Measurements from ENCODE around the gene TAF1C. TPM values are rescaled to one million over a fixed set of nuclear protein-coding genes. Genes with fewer than 3 reads are reported as not detected.

TAF1C gene
- total and polyA plus RNA-seq, 10 of the 15 experiments (the other 5 are each of a cell fraction or from before 2014, with no cell fraction given): 0.98 to 40.1 (median 15.4) TPM

DNA sequence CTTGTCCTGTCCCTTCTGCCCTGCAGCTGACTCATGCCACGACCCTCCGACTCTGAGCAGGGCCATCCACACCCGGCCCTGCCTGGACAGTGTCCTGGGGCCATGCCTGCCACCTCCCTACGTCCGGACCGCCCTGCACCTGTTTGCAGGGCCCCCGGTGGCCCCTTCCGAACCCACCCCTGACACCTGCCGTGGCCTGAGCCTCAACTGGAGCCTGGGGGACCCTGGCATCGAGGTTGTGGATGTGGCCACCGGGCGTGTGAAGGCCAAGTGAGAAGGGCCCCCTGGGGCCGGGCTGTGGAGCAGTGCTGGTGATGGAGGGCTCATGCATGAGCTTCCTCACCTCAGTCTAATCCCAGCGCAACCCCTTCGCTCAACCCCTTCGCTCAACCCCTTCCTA, 9.2 kb upstream of the TAF1C start (continued):
- TF ChIP-seq, protein P1, sequence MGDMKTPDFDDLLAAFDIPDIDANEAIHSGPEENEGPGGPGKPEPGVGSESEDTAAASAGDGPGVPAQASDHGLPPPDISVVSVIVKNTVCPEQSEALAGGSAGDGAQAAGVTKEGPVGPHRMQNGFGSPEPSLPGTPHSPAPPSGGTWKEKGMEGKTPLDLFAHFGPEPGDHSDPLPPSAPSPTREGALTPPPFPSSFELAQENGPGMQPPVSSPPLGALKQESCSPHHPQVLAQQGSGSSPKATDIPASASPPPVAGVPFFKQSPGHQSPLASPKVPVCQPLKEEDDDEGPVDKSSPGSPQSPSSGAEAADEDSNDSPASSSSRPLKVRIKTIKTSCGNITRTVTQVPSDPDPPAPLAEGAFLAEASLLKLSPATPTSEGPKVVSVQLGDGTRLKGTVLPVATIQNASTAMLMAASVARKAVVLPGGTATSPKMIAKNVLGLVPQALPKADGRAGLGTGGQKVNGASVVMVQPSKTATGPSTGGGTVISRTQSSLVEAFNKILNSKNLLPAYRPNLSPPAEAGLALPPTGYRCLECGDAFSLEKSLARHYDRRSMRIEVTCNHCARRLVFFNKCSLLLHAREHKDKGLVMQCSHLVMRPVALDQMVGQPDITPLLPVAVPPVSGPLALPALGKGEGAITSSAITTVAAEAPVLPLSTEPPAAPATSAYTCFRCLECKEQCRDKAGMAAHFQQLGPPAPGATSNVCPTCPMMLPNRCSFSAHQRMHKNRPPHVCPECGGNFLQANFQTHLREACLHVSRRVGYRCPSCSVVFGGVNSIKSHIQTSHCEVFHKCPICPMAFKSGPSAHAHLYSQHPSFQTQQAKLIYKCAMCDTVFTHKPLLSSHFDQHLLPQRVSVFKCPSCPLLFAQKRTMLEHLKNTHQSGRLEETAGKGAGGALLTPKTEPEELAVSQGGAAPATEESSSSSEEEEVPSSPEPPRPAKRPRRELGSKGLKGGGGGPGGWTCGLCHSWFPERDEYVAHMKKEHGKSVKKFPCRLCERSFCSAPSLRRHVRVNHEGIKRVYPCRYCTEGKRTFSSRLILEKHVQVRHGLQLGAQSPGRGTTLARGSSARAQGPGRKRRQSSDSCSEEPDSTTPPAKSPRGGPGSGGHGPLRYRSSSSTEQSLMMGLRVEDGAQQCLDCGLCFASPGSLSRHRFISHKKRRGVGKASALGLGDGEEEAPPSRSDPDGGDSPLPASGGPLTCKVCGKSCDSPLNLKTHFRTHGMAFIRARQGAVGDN (IDR thresholded peaks at IDR 0.05): no peak
- no peak for TF ChIP-seq ZNF217 (IDR thresholded peaks at IDR 0.05)
- no peak for TF ChIP-seq POLR2AphosphoS2 (IDR thresholded peaks at IDR 0.05; ENCODE audit: low read depth, low read length)
- no peak for TF ChIP-seq ZNF207 (IDR thresholded peaks at IDR 0.05; ENCODE audit: borderline replicate concordance)
- TF ChIP-seq, protein P2, sequence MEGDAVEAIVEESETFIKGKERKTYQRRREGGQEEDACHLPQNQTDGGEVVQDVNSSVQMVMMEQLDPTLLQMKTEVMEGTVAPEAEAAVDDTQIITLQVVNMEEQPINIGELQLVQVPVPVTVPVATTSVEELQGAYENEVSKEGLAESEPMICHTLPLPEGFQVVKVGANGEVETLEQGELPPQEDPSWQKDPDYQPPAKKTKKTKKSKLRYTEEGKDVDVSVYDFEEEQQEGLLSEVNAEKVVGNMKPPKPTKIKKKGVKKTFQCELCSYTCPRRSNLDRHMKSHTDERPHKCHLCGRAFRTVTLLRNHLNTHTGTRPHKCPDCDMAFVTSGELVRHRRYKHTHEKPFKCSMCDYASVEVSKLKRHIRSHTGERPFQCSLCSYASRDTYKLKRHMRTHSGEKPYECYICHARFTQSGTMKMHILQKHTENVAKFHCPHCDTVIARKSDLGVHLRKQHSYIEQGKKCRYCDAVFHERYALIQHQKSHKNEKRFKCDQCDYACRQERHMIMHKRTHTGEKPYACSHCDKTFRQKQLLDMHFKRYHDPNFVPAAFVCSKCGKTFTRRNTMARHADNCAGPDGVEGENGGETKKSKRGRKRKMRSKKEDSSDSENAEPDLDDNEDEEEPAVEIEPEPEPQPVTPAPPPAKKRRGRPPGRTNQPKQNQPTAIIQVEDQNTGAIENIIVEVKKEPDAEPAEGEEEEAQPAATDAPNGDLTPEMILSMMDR (IDR thresholded peaks at IDR 0.05 in 2 of 3, conservative IDR thresholded peaks at IDR 0.05 in 1 of 3; ENCODE audit: control insufficient read depth in 2 of 3, extremely low read depth in 1 of 3, insufficient read depth in 1 of 3, low read depth in 3 of 3, low read length in 3 of 3): no peak
- TF ChIP-seq IKZF2 (IDR thresholded peaks at IDR 0.05): no peak
- TF ChIP-seq IRF4 (IDR thresholded peaks at IDR 0.05; ENCODE audit: low read depth, low read length): no peak
- TF ChIP-seq SUZ12 (IDR thresholded peaks at IDR 0.05; ENCODE audit: unreplicated experiment): no peak
- TF ChIP-seq EZH2 (IDR thresholded peaks at IDR 0.05; ENCODE audit: borderline replicate concordance, control insufficient read depth, low read depth, low read length): no peak
- TF ChIP-seq SPI1 (IDR thresholded peaks at IDR 0.05; ENCODE audit: borderline replicate concordance, insufficient read depth, low read depth, low read length): no peak
- TF ChIP-seq ETV6 (conservative IDR thresholded peaks at IDR 0.05 in 1 of 2, IDR thresholded peaks at IDR 0.05 in 1 of 2; ENCODE audit: borderline replicate concordance in 1 of 2, low read depth in 1 of 2): no peak
- no peak for TF ChIP-seq DPF2 (IDR thresholded peaks at IDR 0.05)
- TF ChIP-seq POLR2A (IDR thresholded peaks at IDR 0.05; ENCODE audit: low read depth, low read length): no peak
